ENCODE data around the gene ARRDC1.

Gene ARRDC1

GRCh38 chr9:137640862-137641261 lies 35.4 kb downstream of the ARRDC1 start:
- DNase-seq (ENCODE audit: low spot score), result no peak

- no peak for DNase-seq (ENCODE audit: low spot score)
Measured at GRCh38 chr9:137642118-137642601, 36.7 kb downstream of the ARRDC1 start.

DNA sequence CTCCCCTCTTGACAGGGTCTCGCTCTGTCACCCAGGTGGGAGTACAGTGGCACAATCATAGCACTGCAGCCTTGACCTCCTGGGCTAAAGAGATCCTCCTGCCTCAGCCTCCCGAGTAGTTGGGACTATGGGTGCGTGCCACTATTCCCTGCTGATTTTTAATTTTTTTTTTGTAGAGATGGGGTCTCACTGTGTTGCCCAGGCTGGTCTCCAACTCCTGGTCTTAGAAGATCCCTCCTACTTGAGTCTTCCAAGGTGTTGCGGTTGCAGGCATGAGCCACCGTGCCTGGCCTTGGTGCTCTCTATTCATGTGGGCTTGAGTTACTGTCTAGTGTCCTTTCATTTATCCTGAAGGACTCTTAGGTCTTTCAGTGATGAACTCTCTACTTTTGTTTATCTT lies 37.4 kb downstream of the ARRDC1 start:
- DNase-seq (ENCODE audit: low spot score), result no peak

DNA sequence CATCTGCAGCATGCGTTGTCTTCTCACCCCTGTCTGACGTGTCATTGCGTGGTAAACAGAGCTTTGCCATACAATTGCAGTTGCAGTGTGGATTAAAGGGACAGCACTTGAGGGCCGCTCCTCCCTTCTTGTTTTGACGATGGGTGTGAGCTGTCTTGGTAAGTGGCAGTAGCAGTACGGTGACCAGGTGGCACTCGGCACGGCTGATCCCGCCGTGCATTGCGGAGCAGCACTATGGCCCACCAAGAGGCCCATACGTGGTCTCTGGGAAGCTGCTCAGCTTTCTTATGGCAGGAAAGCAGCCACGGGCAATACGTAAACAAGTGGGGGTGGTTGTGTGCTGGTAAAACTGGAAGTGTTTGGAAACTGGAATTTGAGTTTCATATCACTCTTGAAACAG lies 38.4 kb downstream of the ARRDC1 start:
- no peak for DNase-seq (ENCODE audit: low spot score)

DNA sequence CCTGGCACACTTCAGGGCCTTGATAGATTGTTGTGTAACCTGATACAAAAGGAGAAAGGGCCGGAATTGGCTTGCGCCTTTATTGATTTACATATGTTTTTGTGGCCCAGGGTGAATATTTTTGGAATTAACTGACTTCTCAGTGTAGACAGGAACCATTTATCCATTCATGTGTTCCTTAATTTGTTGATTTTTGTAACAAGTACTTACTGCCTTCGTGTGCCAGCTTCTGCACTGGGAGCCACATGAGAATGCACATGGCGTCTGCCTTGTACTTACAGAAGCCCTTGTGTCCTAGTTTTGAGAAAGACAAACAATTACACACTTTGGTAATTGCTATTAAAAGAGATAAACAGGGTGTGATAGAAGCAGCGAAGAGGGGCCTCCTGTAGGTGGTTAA lies 39.7 kb downstream of the ARRDC1 start:
- no peak for DNase-seq (ENCODE audit: low spot score)

GRCh38 chr9:137646341-137646740 lies 40.9 kb downstream of the ARRDC1 start:
- no peak for DNase-seq (ENCODE audit: low spot score)

DNA sequence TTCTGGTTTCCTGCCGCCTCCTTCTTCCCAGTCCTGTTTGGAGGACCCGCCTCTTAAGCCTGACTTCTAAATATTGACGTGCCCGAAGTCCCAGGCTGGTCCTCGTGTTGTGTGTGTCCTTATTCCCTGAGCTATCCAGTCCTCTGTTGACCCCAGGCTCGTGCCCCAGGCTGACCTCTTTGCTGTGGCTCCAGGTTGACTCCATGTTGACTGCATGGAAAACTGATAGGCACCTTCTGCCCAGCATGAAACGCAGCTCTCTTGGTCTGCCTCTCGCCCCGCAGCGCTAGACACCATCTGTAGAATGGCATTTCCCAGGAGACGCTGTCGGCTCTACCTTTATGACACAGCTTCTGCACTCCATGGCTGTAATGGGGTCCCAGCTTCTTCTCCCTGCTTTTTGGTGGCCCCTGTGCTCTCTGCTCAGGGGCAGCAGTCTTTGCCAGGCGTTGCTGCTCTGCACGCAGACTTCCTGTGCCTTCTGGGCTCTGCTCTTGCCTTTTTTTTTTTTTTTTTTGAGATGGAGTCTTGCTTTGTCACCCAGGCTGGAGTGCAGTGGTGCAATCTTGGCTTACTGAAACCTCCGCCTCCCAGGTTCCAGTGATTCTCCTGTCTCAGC lies 41.7 kb downstream of the ARRDC1 start:
- DNase-seq (ENCODE audit: low spot score), result no peak

- DNase-seq (ENCODE audit: low spot score), result no peak
Measured at GRCh38 chr9:137648396-137648795, 42.9 kb downstream of the ARRDC1 start.

DNA sequence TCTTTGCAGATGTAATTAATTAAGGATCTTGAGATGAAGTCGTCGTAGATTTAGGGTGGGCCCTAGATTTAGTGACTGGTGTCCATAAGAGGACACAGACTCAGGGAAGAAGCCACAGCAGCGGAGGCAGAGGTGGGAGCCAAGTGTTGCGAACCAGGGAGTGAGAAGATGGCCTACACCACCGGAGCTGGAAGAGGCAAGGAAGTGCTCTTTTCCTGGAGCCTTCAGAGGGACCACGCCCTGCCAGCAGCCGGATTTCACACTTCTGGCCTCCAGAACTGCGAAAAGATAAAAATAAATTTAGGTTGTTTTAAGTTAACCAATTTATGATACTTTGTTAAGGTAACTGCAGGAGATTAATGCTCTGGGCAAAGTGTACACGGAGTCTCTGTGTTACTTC lies 44.1 kb downstream of the ARRDC1 start:
- no peak for DNase-seq (ENCODE audit: low spot score)

GRCh38 chr9:137650259-137650658 lies 44.8 kb downstream of the ARRDC1 start:
- DNase-seq (ENCODE audit: low spot score), result no peak

GRCh38 chr9:137650779-137651178 lies 45.3 kb downstream of the ARRDC1 start:
- no peak for DNase-seq (ENCODE audit: low spot score)

- DNase-seq (ENCODE audit: low spot score), result no peak
Measured at GRCh38 chr9:137656416-137656815, 50.9 kb downstream of the ARRDC1 start.

DNA sequence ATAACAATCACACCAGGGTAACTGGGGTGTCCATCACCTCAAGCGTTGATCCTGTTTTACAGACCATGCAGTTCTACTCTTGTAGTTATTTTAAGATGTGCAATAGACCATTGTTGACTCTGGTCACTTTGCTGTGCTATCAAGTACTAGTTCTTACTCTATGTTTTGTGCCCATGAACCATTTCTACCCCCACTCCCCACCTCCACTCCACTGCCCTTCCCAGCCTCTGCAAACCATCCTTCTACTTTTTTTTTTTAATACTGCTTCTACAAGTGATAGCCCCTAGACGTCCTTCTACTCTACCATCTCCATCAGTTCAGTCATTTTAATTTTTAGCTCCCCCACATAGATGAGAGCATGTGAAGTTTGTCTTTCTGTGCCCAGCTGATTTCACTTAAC lies 52.1 kb downstream of the ARRDC1 start:
- DNase-seq (ENCODE audit: low spot score), result no peak

GRCh38 chr9:137658781-137659180 lies 53.3 kb downstream of the ARRDC1 start:
- no peak for DNase-seq (ENCODE audit: low spot score)

DNA sequence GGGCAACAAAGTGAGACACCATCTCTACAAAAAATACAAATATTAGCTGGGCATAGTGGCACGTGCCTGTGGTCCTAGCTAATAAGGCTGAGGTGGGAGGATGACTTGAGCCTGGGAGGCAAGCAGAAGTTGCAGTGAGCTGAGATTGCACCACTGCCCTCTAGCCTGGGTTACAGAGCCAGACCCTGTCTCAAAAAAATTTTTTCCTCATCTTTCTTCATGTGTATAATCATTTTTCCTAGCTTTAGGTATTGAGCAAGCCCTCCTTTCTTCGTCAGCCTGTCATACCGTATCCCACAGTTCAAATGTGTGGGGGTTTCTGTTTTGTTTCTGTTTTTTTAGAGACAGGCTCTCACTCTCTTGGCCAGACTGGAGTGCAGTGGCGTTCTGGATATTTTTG lies 54.7 kb downstream of the ARRDC1 start:
- no peak for DNase-seq (ENCODE audit: low spot score)

DNA sequence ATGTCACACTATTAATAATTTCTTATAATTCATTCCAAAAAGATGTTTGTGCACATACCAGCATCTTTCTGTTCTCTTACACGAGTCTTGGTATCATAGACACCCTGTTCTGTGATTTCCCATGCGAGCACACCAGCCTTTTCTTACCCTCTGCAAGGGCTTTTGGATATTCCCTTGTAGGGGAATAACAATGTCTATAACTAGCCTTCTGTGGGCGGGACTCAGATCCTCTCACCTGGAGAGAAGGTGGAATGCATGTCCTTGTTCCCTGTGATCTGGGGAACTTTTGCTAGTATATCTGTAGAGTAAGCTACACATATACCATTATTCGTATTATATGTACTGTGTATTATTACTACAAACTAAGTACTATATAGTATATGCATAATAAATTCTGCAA lies 58.1 kb downstream of the ARRDC1 start:
- no peak for DNase-seq (ENCODE audit: low spot score)

DNA sequence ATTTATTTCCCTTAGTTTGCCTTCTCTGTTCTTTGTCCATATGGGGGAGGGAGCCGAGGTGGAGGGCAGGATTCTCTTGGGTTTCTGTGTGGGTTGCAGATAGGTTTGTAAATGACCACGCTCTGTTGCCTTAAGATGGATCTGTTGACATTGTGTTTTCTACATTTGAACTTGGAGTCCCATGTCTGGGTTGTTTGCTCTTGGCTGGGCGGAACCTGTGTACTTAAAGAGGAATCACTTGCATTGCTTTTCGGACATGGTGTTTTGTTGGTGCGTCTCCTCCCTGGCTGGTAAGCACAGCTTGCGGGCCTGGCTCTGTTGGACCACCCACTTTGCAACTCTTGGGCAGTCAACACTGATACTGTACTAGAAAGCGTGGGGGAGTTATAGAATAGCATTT lies 59.2 kb downstream of the ARRDC1 start:
- no peak for DNase-seq (ENCODE audit: low spot score)
